Lower lobe of right lung (tissue), 2 donors: ENCODE data around the gene TMEM243. TPM values are rescaled to one million over a fixed set of nuclear protein-coding genes. Genes with fewer than 3 reads are reported as not detected.

Experiments
- ATAC-seq, 2 donors: fragments of 200-7000 bp; cut with Tn5 transposase; one replicate each; pipeline ENCODE4 v1.9.1; 2020 to 2022; ENCODE audit warnings: mild to moderate bottlenecking in 2 of 2, moderate library complexity in 2 of 2
- DNase-seq: peaks from one replicate; pipeline ENCODE4 v3.0.0-alpha.2; 2020
- H3K27ac ChIP-seq: fragments of 200-600 bp; one replicate; pipeline ENCODE4 v1.8.0; 2022
- H3K27me3 ChIP-seq: fragments of 200-600 bp; one replicate; pipeline ENCODE4 v1.8.0; 2022; ENCODE audit warnings: low read depth
- H3K36me3 ChIP-seq: fragments of 200-600 bp; one replicate; pipeline ENCODE4 v1.8.0; 2022; ENCODE audit warnings: mild to moderate bottlenecking
- H3K4me1 ChIP-seq: fragments of 200-600 bp; one replicate; pipeline ENCODE4 v1.8.0; 2022
- H3K4me3 ChIP-seq: fragments of 200-600 bp; one replicate; pipeline ENCODE4 v1.8.0; 2022; ENCODE audit warnings: mild to moderate bottlenecking
- H3K9me3 ChIP-seq: fragments of 200-600 bp; one replicate; pipeline ENCODE4 v1.8.0; 2022
- CTCF ChIP-seq: fragments of 200-600 bp; IDR thresholded peaks from one replicate; pipeline ENCODE4 v1.8.0; 2022; ENCODE audit warnings: antibody characterized with exemption, mild to moderate bottlenecking
- intact Hi-C: fragments of 100-400 bp; cut with DNase I; formaldehyde crosslinking; loops from one replicate; pipeline ENCODE4 v1.11.0; 2022
- total RNA-seq: library from RNA; stranded (reverse); fragmentation: NEBNext Ultra II Directional; extraction: Animal tissue kit (Norgen Biotek cat#: 25700); gene quantifications from one replicate; pipeline ENCODE4 v1.2.1, GENCODE V29; 2021
- donor health status: DM: no; HTN: yes; CAD: no; lungs with severe emphysema.

Gene TMEM243
- total RNA-seq, 1 donor from 2014 or later, result 115 TPM

DNA sequence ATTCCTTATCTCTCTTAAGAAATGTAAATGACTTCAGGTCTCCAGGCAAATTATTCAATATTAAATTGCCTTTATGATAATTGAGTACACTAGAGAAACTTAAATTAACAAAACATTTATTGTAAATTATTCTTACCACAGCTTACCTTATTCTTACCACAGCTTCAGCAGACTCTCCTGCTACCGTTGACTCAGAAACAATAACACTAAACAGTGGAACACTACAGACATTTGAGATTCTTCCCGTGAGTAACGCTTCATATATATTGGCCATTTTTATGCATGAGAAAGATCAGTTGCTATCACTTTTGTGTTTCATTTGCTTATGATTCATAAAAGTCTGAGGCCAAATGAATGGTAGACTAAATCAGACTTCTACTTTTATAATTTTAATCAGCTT lies 28.7 kb downstream of the TMEM243 start:
- no peak for DNase-seq
- no peak for TF ChIP-seq CTCF

GRCh38 chr7:87188930-87189329 lies 30.6 kb downstream of the TMEM243 start:
- DNase-seq, result no peak
- H3K9me3 ChIP-seq, result no peaks in the 10 kb centered on the region
- peaks cover 98% of the 10 kb centered on the region for H3K36me3 ChIP-seq
- no peak for ATAC-seq
- intact Hi-C loops, result no loop called here
- H3K27me3 ChIP-seq, result no peaks in the 10 kb centered on the region
- H3K4me3 ChIP-seq, result no peak overlapping the region
- no peak for TF ChIP-seq CTCF
- no peak overlapping the region for H3K27ac ChIP-seq
- no peaks in the 10 kb centered on the region for H3K4me1 ChIP-seq

More for the DNA sequence above, 28.7 kb downstream of the TMEM243 start:
- no peak for ATAC-seq
- intact Hi-C loops, result no loop called here
- Histone ChIP-seq H3K4me1 (no peaks in the 10 kb centered on the region), H3K9me3 (no peaks in the 10 kb centered on the region), H3K36me3 (peaks cover 98% of the 10 kb centered on the region), H3K27ac (no peak overlapping the region), H3K27me3 (no peaks in the 10 kb centered on the region), H3K4me3 (no peak overlapping the region)

GRCh38 chr7:87187120-87187519 lies 32.4 kb downstream of the TMEM243 start:
- no peaks in the 10 kb centered on the region for H3K4me1 ChIP-seq
- H3K27ac ChIP-seq, result no peak overlapping the region
- no peaks in the 10 kb centered on the region for H3K27me3 ChIP-seq
- H3K4me3 ChIP-seq, result no peak overlapping the region
- intact Hi-C loops, result no loop called here
- ATAC-seq, result no peak
- peaks cover 98% of the 10 kb centered on the region for H3K36me3 ChIP-seq
- no peak for DNase-seq
- TF ChIP-seq CTCF, result no peak
- H3K9me3 ChIP-seq, result no peaks in the 10 kb centered on the region

GRCh38 chr7:87179180-87179579 lies 40.4 kb downstream of the TMEM243 start:
- Histone ChIP-seq H3K36me3 (peaks cover 97% of the 10 kb centered on the region), H3K27ac (no peak overlapping the region), H3K9me3 (no peaks in the 10 kb centered on the region), H3K27me3 (no peaks in the 10 kb centered on the region), H3K4me3 (no peak overlapping the region), H3K4me1 (no peaks in the 10 kb centered on the region)
- ATAC-seq, result no peak
- no peak for TF ChIP-seq CTCF
- no peak for DNase-seq
- intact Hi-C loops, result no loop called here

- H3K4me1 ChIP-seq, result no peaks in the 10 kb centered on the region
- H3K4me3 ChIP-seq, result no peak overlapping the region
- DNase-seq (no peak), ATAC-seq (no peak)
- no peak overlapping the region for H3K27ac ChIP-seq
- H3K27me3 ChIP-seq, result no peaks in the 10 kb centered on the region
- intact Hi-C loops, result no loop called here
- H3K36me3 ChIP-seq, result peaks cover 98% of the 10 kb centered on the region
- H3K9me3 ChIP-seq, result no peaks in the 10 kb centered on the region
- no peak for TF ChIP-seq CTCF
Measured at GRCh38 chr7:87178320-87178719, 41.2 kb downstream of the TMEM243 start.

- ATAC-seq, result no peak
- TF ChIP-seq CTCF, result no peak
- H3K36me3 ChIP-seq, result peaks cover 100% of the 10 kb centered on the region
Measured at GRCh38 chr7:87173471-87173870, 46.1 kb downstream of the TMEM243 start.

More at GRCh38 chr7:87173471-87173870, 46.1 kb downstream of the TMEM243 start:
- Histone ChIP-seq H3K4me3 (no peak overlapping the region), H3K27ac (no peak overlapping the region), H3K27me3 (no peaks in the 10 kb centered on the region), H3K4me1 (no peaks in the 10 kb centered on the region), H3K9me3 (no peaks in the 10 kb centered on the region)
- intact Hi-C loops, result no loop called here
- DNase-seq, result no peak
